Gastrocnemius medialis (tissue), 4 donors: ENCODE results near the gene SAP30L. TPM values are rescaled to one million over a fixed set of nuclear protein-coding genes. Genes with fewer than 3 reads are reported as not detected.

Experiments used
- ATAC-seq, 2 donors: fragments of 150-250 bp; one replicate each; pipeline ENCODE4 v1.9.1; 2016
- DNase-seq, 2 donors: peaks; one replicate each; pipeline ENCODE4 v3.0.0-alpha.2; 2019
- H3K27ac ChIP-seq, 4 donors: fragments of 200-600 bp; sonication (generic); 1 replicate in 1 of 4; 2 replicates in 3 of 4; pipeline ENCODE4 v1.5.1; 2016 to 2018; ENCODE audit warnings: mild to moderate bottlenecking in 2 of 4, moderate library complexity in 1 of 4
- H3K27me3 ChIP-seq, 3 donors: fragments of 200-600 bp; sonication (generic) in 2 of 3; 1 replicate in 1 of 3; 2 replicates in 2 of 3; pipeline versions ENCODE4 v1.5.1 to v1.6.0; 2016 to 2019; ENCODE audit warnings: mild to moderate bottlenecking in 1 of 3, moderate library complexity in 1 of 3
- H3K36me3 ChIP-seq, 2 donors: fragments of 200-600 bp; sonication (generic) in 1 of 2; one replicate each; pipeline ENCODE4 v1.5.1; 2017 to 2018
- H3K4me1 ChIP-seq, 2 donors: fragments of 200-600 bp; sonication (generic) in 1 of 2; one replicate each; pipeline ENCODE4 v1.5.1; 2016 to 2017; ENCODE audit warnings: mild to moderate bottlenecking in 2 of 2
- H3K4me3 ChIP-seq, 4 donors: fragments of 200-600 bp; sonication (generic) in 3 of 4; 1 replicate in 1 of 4; 2 replicates in 3 of 4; pipeline ENCODE4 v1.5.1; 2016 to 2019; ENCODE audit warnings: mild to moderate bottlenecking in 2 of 4
- H3K9me3 ChIP-seq, 3 donors: fragments of 200-600 bp; sonication (generic) in 2 of 3; 1 replicate in 1 of 3; 2 replicates in 2 of 3; pipeline ENCODE4 v1.5.1; 2016 to 2019
- CTCF ChIP-seq, 5 experiments: fragments of 450-650 bp in 3 of 5; fragments of 200-600 bp in 2 of 5; sonication (generic) in 2 of 5; IDR thresholded peaks in 4 of 5; conservative IDR thresholded peaks in 1 of 5; 1 replicate in 4 of 5; 2 replicates in 1 of 5; pipeline ENCODE4 v1.5.1; 2016 to 2019; ENCODE audit warnings: antibody characterized with exemption in 5 of 5, mild to moderate bottlenecking in 3 of 5, moderate library complexity in 3 of 5
- POLR2A ChIP-seq, 2 donors: fragments of 450-650 bp; IDR thresholded peaks; one replicate each; pipeline ENCODE4 v1.6.1; 2017; ENCODE audit warnings: antibody characterized with exemption in 2 of 2, mild to moderate bottlenecking in 2 of 2, moderate library complexity in 2 of 2
- in situ Hi-C, 4 donors: fragments of 200-750 bp; cut with MboI; loops; one replicate each; pipeline versions ENCODE4 v1.15.0 to v1.8.0; 2017; ENCODE audit warnings: low sequenced_read_pairs in 4 of 4
- intact Hi-C: fragments of 100-400 bp; cut with DNase I; formaldehyde crosslinking; loops from one replicate; pipeline ENCODE4 v1.15.1; 2023; ENCODE audit warnings: low total_unique reads
- total RNA-seq, 4 donors: library from RNA; depleted of rRNA; stranded (reverse); fragments of >200 nt; gene quantifications; one replicate each; pipeline versions ENCODE4 v1.1.0 to v1.2.3, GENCODE V29; 2016

Gene SAP30L
- total RNA-seq = 10 to 100 TPM; 18.8 to 35.6 (median 25.5) TPM

GRCh38 chr5:154445422-154446194 lies at the start of gene SAP30L:
TSS of gene SAP30L (plus strand) at chr5:154445997. CDS start at chr5:154446605, 608 bp downstream.
- TF ChIP-seq CTCF (IDR thresholded peaks at IDR 0.05 in 4 of 5, conservative IDR thresholded peaks at IDR 0.05 in 1 of 5) (no peak), POLR2A (IDR thresholded peaks at IDR 0.05) (peak; percentile 71 to 83)
- Histone ChIP-seq H3K36me3 (peaks cover 0 to 7% of the 10 kb centered on the region in 2 donors), H3K9me3 (no peaks in the 10 kb centered on the region), H3K4me1 (peaks cover 22 to 42% of the 10 kb centered on the region in 2 donors), H3K27me3 (no peaks in the 10 kb centered on the region), H3K27ac (peak within 1 kb of the TSS; percentile 75 to 84 (median 82)), H3K4me3 (peak within 1 kb of the TSS; percentile 83 to 96 (median 88))
- ATAC-seq = peak; percentile 94 to 96
- in situ Hi-C loops = no loop called here
- intact Hi-C loops = loop anchor here (5.0 kb wide), 2 partner anchors 253 to 403 kb away; partner anchors contain the start of gene GALNT10
- peak; percentile 87 to 95 for DNase-seq

GRCh38 chr5:154396128-154396527 lies 49.7 kb upstream of the SAP30L start:
- in situ Hi-C loops (no loop called here), intact Hi-C loops (no loop called here)
- H3K36me3 ChIP-seq = no peaks in the 10 kb centered on the region
- no peak for ATAC-seq
- no peaks in the 10 kb centered on the region for H3K27me3 ChIP-seq
- DNase-seq = no peak
- H3K4me1 ChIP-seq = no peaks in the 10 kb centered on the region
- no peak overlapping the region for H3K27ac ChIP-seq
- TF ChIP-seq POLR2A (IDR thresholded peaks at IDR 0.05) (no peak), CTCF (IDR thresholded peaks at IDR 0.05 in 4 of 5, conservative IDR thresholded peaks at IDR 0.05 in 1 of 5) (no peak)
- no peak overlapping the region for H3K4me3 ChIP-seq
- no peaks in the 10 kb centered on the region for H3K9me3 ChIP-seq

- H3K4me3 ChIP-seq = no peak overlapping the region
Measured at GRCh38 chr5:154397652-154398406, 48.0 kb upstream of the SAP30L start.

GRCh38 chr5:154400678-154401077 lies 45.1 kb upstream of the SAP30L start:
- H3K4me1 ChIP-seq = peaks cover 0 to 3% of the 10 kb centered on the region in 2 donors
- no peak overlapping the region for H3K27ac ChIP-seq
- ATAC-seq (no peak), DNase-seq (no peak)
- no peak for TF ChIP-seq POLR2A (IDR thresholded peaks at IDR 0.05)
- no peak for TF ChIP-seq CTCF (IDR thresholded peaks at IDR 0.05 in 4 of 5, conservative IDR thresholded peaks at IDR 0.05 in 1 of 5)
- H3K9me3 ChIP-seq = no peaks in the 10 kb centered on the region
- H3K4me3 ChIP-seq = no peak overlapping the region
- H3K36me3 ChIP-seq = no peaks in the 10 kb centered on the region
- no peaks in the 10 kb centered on the region for H3K27me3 ChIP-seq
- intact Hi-C loops = loop anchor here (5.0 to 10.0 kb wide), 2 partner anchors 208 to 426 kb away; partner anchors contain the start of gene GALNT10
- in situ Hi-C loops = loop anchor here (5.0 to 25.0 kb wide), 4 partner anchors 206 to 328 kb away; partner anchors contain the start of gene GALNT10 (in 2 of the 4)

More at GRCh38 chr5:154397652-154398406, 48.0 kb upstream of the SAP30L start:
- Histone ChIP-seq H3K4me1 (no peaks in the 10 kb centered on the region), H3K36me3 (no peaks in the 10 kb centered on the region), H3K27ac (no peak overlapping the region), H3K9me3 (no peaks in the 10 kb centered on the region), H3K27me3 (no peaks in the 10 kb centered on the region)
- intact Hi-C loops = no loop called here
- TF ChIP-seq POLR2A (IDR thresholded peaks at IDR 0.05) = no peak
- ATAC-seq = no peak
- in situ Hi-C loops = no loop called here
- no peak for DNase-seq
